Measurements from ENCODE around the gene PIH1D1. TPM values are rescaled to one million over a fixed set of nuclear protein-coding genes. Genes with fewer than 3 reads are reported as not detected.

The PIH1D1 gene
- total and polyA plus RNA-seq, 2 of the 8 experiments (the other 6 are each of a cell fraction or from before 2014, with no cell fraction given) = 146 to 195 TPM

DNA sequence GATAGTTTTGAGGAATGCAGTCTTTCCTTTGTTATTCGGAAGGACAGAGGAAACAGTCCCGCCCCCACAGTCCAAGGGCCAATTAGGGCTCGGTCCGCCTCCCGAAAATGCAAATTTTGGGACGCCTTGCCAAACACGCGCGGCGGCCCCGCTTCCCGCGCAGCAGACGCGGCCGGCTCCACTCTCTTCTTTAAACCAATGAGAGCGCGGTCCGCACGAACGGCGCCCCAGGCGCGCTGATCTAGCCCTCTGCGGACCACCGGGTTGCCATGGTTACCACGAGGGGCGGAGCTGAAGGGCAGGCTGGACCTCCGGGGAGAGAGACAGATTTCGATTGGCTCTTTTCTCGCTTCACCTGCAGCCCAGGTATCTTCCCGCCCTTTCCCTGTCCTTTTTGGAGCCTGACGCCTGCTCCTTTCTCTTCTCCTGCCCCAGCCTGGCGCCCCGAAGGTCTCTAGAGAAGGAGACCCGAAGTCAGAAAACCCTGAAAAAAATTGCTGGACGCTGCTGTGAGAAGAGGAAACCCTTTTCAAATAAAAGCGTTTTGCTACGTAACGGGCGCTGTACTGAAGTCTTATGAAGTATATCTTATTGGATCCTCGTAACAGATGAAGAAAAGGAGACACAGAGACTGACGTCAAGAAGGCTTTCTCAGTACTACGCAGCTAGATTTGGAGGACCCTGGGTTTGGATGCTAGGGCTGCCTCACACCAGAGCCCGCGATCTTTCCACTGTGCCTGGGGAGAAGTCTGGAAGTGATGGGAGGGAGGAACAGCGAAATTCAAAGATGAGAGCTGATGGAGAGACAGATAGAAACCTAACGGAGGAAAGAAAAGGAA lies 30.4 kb downstream of the PIH1D1 start (continued):
- TF ChIP-seq, protein P1, sequence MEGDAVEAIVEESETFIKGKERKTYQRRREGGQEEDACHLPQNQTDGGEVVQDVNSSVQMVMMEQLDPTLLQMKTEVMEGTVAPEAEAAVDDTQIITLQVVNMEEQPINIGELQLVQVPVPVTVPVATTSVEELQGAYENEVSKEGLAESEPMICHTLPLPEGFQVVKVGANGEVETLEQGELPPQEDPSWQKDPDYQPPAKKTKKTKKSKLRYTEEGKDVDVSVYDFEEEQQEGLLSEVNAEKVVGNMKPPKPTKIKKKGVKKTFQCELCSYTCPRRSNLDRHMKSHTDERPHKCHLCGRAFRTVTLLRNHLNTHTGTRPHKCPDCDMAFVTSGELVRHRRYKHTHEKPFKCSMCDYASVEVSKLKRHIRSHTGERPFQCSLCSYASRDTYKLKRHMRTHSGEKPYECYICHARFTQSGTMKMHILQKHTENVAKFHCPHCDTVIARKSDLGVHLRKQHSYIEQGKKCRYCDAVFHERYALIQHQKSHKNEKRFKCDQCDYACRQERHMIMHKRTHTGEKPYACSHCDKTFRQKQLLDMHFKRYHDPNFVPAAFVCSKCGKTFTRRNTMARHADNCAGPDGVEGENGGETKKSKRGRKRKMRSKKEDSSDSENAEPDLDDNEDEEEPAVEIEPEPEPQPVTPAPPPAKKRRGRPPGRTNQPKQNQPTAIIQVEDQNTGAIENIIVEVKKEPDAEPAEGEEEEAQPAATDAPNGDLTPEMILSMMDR (IDR thresholded peaks at IDR 0.05; ENCODE audit: control extremely low read depth in 1 of 3, insufficient read depth in 1 of 3, low read depth in 1 of 3, low read length in 3 of 3) = no peak
- TF ChIP-seq BCL11A (IDR thresholded peaks at IDR 0.05; ENCODE audit: low read depth in 2 of 2, low read length in 2 of 2) (no peak), NRF1 (IDR thresholded peaks at IDR 0.05; ENCODE audit: low read depth, low read length) (no peak), RXRA (IDR thresholded peaks at IDR 0.05; ENCODE audit: insufficient read depth, low read depth, low read length) (no peak), SRF (IDR thresholded peaks at IDR 0.05; ENCODE audit: low read depth, low read length) (no peak), CREB1 (IDR thresholded peaks at IDR 0.05) (peak; percentile 25; the same call in 1 of the 2 replicates), POLR2AphosphoS5 (IDR thresholded peaks at IDR 0.05; ENCODE audit: low read depth, low read length) (no peak)
- TF ChIP-seq, protein P2, sequence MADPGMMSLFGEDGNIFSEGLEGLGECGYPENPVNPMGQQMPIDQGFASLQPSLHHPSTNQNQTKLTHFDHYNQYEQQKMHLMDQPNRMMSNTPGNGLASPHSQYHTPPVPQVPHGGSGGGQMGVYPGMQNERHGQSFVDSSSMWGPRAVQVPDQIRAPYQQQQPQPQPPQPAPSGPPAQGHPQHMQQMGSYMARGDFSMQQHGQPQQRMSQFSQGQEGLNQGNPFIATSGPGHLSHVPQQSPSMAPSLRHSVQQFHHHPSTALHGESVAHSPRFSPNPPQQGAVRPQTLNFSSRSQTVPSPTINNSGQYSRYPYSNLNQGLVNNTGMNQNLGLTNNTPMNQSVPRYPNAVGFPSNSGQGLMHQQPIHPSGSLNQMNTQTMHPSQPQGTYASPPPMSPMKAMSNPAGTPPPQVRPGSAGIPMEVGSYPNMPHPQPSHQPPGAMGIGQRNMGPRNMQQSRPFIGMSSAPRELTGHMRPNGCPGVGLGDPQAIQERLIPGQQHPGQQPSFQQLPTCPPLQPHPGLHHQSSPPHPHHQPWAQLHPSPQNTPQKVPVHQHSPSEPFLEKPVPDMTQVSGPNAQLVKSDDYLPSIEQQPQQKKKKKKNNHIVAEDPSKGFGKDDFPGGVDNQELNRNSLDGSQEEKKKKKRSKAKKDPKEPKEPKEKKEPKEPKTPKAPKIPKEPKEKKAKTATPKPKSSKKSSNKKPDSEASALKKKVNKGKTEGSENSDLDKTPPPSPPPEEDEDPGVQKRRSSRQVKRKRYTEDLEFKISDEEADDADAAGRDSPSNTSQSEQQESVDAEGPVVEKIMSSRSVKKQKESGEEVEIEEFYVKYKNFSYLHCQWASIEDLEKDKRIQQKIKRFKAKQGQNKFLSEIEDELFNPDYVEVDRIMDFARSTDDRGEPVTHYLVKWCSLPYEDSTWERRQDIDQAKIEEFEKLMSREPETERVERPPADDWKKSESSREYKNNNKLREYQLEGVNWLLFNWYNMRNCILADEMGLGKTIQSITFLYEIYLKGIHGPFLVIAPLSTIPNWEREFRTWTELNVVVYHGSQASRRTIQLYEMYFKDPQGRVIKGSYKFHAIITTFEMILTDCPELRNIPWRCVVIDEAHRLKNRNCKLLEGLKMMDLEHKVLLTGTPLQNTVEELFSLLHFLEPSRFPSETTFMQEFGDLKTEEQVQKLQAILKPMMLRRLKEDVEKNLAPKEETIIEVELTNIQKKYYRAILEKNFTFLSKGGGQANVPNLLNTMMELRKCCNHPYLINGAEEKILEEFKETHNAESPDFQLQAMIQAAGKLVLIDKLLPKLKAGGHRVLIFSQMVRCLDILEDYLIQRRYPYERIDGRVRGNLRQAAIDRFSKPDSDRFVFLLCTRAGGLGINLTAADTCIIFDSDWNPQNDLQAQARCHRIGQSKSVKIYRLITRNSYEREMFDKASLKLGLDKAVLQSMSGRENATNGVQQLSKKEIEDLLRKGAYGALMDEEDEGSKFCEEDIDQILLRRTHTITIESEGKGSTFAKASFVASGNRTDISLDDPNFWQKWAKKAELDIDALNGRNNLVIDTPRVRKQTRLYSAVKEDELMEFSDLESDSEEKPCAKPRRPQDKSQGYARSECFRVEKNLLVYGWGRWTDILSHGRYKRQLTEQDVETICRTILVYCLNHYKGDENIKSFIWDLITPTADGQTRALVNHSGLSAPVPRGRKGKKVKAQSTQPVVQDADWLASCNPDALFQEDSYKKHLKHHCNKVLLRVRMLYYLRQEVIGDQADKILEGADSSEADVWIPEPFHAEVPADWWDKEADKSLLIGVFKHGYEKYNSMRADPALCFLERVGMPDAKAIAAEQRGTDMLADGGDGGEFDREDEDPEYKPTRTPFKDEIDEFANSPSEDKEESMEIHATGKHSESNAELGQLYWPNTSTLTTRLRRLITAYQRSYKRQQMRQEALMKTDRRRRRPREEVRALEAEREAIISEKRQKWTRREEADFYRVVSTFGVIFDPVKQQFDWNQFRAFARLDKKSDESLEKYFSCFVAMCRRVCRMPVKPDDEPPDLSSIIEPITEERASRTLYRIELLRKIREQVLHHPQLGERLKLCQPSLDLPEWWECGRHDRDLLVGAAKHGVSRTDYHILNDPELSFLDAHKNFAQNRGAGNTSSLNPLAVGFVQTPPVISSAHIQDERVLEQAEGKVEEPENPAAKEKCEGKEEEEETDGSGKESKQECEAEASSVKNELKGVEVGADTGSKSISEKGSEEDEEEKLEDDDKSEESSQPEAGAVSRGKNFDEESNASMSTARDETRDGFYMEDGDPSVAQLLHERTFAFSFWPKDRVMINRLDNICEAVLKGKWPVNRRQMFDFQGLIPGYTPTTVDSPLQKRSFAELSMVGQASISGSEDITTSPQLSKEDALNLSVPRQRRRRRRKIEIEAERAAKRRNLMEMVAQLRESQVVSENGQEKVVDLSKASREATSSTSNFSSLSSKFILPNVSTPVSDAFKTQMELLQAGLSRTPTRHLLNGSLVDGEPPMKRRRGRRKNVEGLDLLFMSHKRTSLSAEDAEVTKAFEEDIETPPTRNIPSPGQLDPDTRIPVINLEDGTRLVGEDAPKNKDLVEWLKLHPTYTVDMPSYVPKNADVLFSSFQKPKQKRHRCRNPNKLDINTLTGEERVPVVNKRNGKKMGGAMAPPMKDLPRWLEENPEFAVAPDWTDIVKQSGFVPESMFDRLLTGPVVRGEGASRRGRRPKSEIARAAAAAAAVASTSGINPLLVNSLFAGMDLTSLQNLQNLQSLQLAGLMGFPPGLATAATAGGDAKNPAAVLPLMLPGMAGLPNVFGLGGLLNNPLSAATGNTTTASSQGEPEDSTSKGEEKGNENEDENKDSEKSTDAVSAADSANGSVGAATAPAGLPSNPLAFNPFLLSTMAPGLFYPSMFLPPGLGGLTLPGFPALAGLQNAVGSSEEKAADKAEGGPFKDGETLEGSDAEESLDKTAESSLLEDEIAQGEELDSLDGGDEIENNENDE (IDR thresholded peaks at IDR 0.05; ENCODE audit: insufficient replicate concordance, low read length) = no peak

Data from H1 (cell line).